GM18517 (cell line): ENCODE measurements around the gene INTS6L.

Experiments
- ATAC-seq: cut with Tn5 transposase; IDR thresholded peaks from one replicate; pipeline ENCODE4 v1.9.1; 2021; ENCODE audit warnings: mild to moderate bottlenecking, moderate library complexity; ENCODE audit not compliant: unreplicated experiment

The INTS6L gene, protein sequence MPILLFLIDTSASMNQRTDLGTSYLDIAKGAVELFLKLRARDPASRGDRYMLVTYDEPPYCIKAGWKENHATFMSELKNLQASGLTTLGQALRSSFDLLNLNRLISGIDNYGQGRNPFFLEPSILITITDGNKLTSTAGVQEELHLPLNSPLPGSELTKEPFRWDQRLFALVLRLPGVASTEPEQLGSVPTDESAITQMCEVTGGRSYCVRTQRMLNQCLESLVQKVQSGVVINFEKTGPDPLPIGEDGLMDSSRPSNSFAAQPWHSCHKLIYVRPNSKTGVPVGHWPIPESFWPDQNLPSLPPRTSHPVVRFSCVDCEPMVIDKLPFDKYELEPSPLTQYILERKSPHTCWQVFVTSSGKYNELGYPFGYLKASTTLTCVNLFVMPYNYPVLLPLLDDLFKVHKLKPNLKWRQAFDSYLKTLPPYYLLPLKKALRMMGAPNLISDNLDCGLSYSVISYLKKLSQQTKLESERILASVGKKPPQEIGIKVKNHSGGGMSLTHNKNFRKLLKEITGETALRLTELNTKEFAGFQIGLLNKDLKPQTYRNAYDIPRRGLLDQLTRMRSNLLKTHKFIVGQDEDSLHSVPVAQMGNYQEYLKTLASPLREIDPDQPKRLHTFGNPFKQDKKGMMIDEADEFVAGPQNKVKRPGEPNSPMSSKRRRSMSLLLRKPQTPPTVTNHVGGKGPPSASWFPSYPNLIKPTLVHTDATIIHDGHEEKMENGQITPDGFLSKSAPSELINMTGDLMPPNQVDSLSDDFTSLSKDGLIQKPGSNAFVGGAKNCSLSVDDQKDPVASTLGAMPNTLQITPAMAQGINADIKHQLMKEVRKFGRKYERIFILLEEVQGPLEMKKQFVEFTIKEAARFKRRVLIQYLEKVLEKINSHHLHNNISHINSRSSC

GRCh38 chrX:135520553-135521404 is at the start of gene INTS6L:
TSS of gene INTS6L (plus strand) at chrX:135520660. CDS start at chrX:135520993, 333 bp downstream.
- ATAC-seq, result peak; percentile 87

GRCh38 chrX:135476378-135476777 is 44.1 kb upstream of the INTS6L start:
- no peak for ATAC-seq

DNA sequence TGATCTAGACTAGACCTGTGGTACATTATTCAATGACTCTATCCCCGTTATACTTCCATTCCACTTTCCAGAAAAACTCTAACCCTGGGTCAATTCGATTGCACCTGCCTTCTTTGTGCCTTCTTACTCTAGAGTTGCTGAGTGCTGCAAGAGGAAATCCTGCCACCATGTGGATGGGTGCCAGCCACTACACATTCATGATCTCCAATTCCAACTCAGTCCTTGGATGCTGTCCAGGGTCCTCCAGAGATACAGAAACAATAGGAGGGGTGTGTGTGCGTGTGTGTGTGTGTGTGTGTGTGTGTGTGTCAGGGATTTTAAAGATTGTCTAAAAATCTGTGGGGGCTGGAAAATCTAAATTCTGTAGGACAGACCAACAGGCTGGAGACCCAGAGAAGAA is 42.9 kb upstream of the INTS6L start:
- ATAC-seq, result no peak

- ATAC-seq, result no peak
These were observed 40.4 kb upstream of the INTS6L start for GRCh38 chrX:135480076-135480475.

GRCh38 chrX:135481696-135482179 is 38.7 kb upstream of the INTS6L start:
- ATAC-seq, result no peak

- ATAC-seq, result no peak
These were observed 35.7 kb upstream of the INTS6L start for GRCh38 chrX:135484641-135485289.

DNA sequence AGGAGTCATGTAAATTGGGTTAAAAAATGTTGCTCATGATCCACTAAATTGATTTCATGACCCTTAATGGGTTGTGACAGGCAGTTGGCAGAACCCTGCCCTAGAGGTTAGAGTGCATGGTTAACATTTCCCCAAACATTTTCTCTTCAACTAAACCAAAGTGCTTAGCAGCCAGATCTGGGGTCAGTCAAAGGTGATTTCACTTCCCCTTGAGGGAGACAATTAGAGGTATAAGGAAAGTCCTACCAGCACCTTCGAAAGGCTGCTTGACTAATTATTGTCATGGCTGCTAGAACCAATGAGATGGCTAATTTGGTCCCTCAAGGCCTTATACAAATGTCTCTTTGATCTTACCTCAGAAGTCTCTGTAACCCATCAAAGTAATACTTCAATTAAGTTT is 30.9 kb upstream of the INTS6L start:
- ATAC-seq, result peak; percentile 76

DNA sequence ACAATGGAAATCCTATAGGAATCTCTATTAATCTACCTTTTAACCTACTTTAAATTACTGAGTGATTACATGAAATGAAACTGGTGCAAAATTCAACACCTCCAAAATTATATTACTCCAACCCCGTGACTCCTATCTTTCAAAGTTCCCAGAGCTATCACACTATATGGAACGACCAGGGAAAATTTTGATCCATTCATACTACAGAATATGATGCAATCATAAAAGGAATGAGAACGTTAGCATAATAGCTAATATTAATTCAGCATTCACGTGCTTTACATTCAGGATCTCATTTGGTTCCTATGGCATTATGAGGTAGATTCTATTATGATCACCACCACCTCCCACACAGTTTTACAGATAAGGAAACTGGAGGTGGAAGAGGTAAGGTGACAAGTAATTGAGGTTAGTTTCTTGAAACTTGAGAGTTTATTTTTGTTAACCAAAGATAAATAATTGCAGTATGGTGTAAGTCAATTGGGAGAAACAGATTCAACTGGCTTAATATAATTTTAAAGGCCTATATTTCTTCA is 29.4 kb upstream of the INTS6L start:
- ATAC-seq, result no peak

DNA sequence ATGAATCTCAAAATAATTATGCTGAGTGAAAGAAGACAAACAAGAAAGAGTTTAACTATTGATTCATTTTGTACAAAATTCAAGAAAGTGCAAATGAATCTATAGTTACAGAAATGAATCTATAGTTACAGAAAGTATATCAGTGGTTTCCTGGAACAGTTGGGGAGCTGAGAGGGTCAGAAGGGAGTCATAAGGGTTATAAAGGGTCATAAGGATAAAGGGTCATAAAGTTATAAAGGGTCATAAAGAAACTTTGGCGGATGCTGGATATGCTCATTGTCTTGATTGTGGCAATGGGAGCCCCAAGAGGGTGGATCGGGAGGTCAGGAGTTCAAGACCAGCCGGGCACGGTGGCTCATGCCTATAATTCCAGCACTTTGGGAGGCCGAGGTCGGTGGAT is 26.0 kb upstream of the INTS6L start:
- ATAC-seq, result no peak

- ATAC-seq, result no peak
These were observed 22.7 kb upstream of the INTS6L start for GRCh38 chrX:135497736-135498135.

GRCh38 chrX:135498236-135498635 is 22.2 kb upstream of the INTS6L start:
- no peak for ATAC-seq

DNA sequence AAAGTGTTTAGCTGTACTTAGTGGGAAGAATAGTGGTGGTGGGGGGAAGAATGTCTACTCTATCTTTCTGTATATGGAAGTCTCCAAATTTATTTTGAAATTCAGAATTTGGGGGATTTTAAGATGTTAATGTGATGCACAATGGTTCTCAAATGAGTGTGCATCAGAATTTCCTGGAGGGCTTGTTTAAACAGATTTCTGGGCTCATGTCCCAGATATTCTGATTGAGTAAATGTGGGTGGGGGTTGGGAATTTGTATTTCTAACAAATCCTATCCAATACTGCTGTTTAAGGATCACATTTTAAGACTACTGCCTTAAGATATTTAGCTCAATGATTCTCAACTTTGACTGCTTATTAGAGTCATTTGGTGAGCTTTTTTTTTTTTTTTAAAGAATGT is 15.1 kb upstream of the INTS6L start:
- no peak for ATAC-seq

- no peak for ATAC-seq
These were observed 10.6 kb upstream of the INTS6L start for GRCh38 chrX:135509885-135510284.

DNA sequence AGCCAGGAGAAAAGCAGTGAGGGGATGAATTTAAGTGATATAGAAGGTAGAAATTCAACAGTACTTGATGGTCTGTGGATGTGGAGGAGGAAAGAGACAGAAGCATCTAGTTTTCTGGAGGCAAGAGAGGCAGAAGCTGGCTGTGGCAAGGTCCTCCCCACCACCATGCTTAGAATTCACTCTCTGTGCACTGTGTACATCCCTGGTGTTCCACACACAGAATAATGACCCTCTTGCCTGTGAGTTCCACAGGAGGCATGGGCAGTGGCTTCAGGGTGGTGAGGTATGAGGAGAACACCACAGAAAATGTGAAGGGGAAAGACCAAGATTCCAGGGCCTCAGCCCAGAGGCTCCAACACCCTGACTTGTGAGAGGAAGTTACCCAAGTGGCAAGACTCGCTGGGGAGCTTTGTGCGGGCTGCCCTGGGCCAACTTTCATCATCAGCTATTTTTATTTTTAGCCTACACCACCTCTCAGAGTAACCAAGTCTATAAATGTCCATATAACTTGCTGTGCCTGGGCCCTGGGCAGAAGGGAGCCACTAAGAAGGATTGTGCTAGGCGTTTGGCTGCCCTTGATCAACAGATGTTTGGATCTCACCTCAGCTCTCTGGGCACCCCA is 7.8 kb upstream of the INTS6L start:
- ATAC-seq, result no peak

DNA sequence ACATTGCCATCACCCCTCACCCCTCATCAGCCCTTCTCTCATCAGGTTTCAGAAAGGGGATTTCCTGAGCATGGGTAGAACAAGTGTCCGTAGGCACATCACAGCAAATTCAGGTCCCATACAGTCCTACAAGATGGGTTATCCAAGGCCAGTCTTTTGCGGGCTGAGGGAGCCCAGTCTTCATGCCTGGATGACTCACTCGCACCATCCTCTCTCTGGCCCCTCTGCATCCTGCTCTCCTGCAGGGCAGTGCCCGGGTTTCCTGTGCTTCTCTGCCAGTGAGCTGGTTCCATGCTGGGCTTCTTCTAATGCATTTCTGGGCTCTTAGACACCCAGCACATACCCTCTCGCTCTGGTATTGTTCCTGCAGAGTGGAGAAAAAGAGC is 7.3 kb upstream of the INTS6L start:
- no peak for ATAC-seq

DNA sequence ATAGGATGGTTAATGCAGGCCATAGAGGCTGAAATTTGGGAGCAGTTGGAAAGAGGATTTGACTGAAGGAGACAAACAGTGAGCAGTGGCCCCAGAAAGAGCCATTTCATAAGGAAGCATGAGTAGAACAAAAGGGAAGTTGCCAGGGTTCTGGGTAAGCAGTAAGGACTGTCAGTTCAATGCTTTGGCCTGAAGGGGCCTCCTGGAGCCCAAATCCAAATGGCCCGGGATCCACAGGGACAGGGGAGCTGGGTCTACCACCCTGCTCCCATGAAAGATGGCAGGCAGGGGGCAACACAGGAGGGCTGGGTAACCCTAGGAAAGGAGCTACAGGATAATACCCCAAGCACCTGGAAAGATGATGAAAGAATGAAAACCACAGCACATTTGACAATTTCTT is 4.1 kb upstream of the INTS6L start:
- no peak for ATAC-seq

GRCh38 chrX:135518161-135518560 is 2.3 kb upstream of the INTS6L start:
- no peak for ATAC-seq

DNA sequence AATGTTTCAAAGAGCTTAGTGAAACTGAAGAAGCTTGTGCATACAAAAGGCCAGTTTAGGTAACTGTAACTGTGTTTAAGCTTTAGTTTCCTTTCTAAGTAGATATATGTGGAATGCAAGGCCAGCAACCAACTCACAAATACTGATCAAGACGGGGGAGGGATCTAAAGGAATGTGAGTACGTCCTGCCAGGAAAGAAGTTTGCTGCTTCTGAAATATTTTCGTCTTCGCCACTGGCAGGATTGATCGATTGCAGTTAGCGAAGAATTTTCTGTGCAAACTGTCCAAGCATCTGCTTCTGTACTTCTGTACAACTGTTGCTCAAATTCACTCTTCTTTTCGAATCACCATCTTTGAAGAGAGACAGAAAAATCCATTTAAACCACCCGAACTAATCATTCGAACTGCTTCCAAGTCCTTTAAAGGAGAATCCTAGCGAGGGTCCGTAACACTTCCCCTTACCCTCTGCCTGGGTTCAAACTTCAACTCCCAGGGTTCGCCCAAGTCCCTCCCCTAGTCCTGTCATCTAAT is 373 bp upstream of the INTS6L start:
- ATAC-seq, result peak; percentile 1

GRCh38 chrX:135521405-135522131 is 1.1 kb downstream of the INTS6L start:
- ATAC-seq, result peak; percentile 47
